Globus pallidus (tissue), 1 donor: Measurements from ENCODE around the gene PPP5C.
A peak's percentile ranks its signal among the peaks of the same experiment; 100 is the strongest.
"Not testable (repeated sequence)": the region's sequence is repeated elsewhere in the genome, so short reads cannot be mapped to it uniquely, and the experiment has no call there.

Experiments used
- DNase-seq: peaks from one replicate; pipeline ENCODE4 v3.0.0-alpha.2; 2015; ENCODE audit warnings: low spot score

Gene PPP5C

DNA sequence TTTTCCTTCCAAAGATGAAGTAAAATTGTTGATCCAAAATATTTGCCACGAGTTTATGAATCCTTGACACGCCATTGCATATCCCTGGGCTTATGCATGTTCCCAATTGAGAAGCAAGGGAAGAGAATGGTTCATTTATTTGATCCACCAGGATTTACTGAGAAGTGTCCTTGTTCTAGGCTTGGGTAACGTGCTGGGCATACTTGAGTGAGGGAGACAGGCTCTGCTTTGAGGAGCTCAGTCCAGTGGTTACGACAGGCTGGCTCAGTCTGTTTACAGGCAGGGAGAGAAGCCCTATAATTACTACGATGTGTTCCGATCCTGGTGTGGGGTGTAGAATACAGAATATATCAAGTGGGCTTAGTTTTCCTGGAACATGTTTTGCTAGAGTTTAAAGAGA, 88.1 kb downstream of the PPP5C start:
- DNase-seq: peak; percentile 96

DNA sequence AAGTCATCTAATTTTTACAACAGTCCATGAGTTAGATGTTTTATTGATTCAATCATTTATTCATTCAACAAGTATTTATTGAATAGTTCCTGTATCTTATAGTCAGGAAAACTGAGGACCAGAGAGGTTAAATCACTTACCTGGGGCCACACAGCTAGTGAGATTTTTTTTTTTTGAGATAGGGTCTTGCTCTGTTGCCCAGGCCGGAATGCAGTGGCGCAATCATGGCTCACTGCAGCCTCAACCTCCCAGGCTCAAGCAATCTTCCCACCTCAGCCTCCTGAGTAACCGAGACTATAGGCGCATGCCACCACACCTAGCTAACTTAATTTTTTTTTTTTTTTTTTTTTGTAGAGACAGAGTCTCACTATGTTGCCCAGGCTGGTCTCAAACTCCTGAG, 88.8 kb downstream of the PPP5C start:
- DNase-seq: not testable (repeated sequence)
